HG03139 (cell line): ENCODE measurements around the gene LAMTOR5.

Source experiments
- ATAC-seq: cut with Tn5 transposase; IDR thresholded peaks from one replicate; pipeline ENCODE4 v1.9.1; 2021; ENCODE audit not compliant: unreplicated experiment

LAMTOR5 gene

GRCh38 chr1:110390692-110391245 lies 16.7 kb downstream of the LAMTOR5 start, which contains the start of gene SLC16A4:
Gene SLC16A4 (minus strand): TSS chr1:110391026. CDS start chr1:110389323, 1,703 bp downstream.
- no peak for ATAC-seq

- no peak for ATAC-seq
Observed at GRCh38 chr1:110390096-110390495, 17.4 kb downstream of the LAMTOR5 start.

- no peak for ATAC-seq
Observed at GRCh38 chr1:110387048-110387754, 20.3 kb downstream of the LAMTOR5 start.

GRCh38 chr1:110385369-110385768 lies 22.1 kb downstream of the LAMTOR5 start:
- ATAC-seq = no peak

- peak; percentile 57 for ATAC-seq
Observed at GRCh38 chr1:110384581-110385321, 22.7 kb downstream of the LAMTOR5 start.

DNA sequence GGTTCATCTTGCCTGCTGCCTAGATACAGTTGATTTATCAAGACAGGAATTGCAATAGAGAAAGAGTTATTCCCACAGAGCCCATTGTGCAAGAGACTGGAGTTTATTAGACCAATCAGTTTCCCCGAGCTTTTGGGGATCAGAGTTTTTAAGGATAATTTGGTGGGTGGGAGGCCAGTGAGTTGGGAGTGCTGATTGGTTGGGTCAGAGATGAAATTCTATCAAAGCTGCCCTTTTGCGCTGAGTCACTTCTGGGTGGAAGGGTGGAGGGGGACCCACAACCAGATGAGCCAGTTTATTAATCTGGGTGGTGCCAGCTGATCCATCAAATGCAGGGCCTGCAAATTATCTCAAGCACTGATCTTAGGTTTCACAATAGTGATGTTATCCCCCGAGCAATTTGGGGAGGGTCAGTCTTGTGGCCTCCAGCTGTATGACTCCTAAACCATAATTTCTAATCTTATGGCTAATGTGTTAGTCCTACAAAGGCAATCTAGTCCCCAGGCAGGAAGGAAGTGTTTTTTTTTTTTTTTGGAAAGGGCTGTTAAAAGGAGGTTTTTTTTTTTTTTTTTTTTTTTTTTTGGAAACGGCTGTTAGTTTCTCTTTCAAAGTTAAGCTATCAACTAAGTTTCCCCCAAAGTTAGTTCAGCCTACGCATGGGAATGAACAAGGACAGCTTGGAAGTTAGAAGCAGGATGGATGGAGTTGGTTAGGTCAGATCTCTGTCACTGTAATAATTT lies 24.1 kb downstream of the LAMTOR5 start:
- ATAC-seq = no peak

GRCh38 chr1:110380672-110381283 lies 26.7 kb downstream of the LAMTOR5 start:
- ATAC-seq = no peak

DNA sequence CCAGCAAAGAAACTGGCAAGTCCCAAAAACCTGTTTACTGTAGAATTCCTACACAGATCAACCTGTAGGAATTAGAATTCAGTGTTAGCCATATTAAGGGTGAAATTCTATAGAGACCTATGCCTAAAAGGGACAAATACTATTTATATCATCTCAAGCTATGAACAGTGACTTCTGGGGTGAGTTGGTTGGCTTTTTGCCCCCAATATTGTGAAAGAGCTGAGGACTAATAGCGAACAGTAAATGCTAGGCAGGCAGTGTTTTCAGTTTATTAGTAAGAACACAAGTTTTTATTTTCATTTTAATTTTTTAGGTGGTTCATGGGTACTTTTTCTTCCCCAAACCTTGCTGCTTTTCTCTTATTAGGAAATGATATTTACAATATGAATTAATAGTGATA lies 32.0 kb downstream of the LAMTOR5 start:
- ATAC-seq = no peak

GRCh38 chr1:110370827-110371226 lies 36.7 kb downstream of the LAMTOR5 start:
- ATAC-seq = no peak

DNA sequence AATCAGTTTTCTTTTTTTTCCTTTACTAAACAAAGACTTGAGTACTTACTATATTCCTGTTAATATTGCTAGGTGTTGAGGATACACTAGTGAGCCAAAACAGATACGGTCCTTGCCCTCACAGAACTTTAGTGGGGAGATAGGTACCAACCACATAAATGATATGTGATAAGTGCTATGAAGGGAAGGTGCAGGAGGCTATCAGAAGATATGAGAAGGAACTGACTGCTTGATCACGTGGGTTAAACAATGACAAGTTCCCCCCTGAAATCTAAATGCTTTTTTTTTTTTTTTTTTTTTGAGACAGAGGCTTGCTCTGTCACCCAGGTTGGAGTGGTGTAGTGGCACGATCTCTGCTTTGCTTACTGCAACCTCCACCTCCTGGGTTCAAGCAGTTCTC lies 43.3 kb downstream of the LAMTOR5 start:
- ATAC-seq = no peak

- ATAC-seq = no peak
Observed at GRCh38 chr1:110361856-110362255, 45.6 kb downstream of the LAMTOR5 start.

DNA sequence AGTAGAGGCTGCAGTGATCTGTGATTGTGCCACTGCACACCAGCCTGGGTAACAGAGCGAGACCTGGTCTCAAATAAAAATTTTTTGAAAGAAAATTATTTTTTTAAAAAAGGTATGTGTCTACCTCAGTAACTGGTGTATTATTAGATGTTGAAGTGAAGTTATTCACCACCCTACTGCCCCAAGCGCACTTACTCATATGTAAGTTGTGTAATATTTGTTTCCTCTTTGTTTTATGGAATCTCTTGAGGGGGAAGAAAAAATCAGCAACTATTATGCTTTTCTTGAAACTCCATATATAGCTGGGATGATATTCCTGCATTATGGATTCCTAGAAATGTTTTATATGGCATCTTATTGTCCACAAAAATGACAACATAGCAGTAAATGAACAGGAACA lies 47.1 kb downstream of the LAMTOR5 start:
- ATAC-seq = no peak

DNA sequence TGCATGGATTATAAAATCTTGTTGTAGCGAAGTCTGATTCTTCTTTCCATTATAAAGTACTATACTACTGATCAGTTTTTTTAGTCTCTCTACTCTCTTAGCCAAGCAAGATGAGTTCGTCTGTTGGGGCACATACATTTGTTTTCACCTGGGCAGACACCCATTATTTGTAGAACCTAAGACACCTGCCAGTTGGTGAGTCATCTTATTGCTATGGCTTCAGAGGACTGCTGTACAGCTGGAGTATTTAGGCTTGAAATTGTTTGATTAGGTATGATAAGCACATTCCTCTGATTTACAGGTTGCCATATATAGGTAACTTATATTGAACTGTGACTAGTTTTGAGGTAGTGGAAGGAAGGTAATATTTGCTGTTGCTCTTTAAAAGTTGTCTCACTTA lies 51.1 kb downstream of the LAMTOR5 start:
- ATAC-seq = no peak

DNA sequence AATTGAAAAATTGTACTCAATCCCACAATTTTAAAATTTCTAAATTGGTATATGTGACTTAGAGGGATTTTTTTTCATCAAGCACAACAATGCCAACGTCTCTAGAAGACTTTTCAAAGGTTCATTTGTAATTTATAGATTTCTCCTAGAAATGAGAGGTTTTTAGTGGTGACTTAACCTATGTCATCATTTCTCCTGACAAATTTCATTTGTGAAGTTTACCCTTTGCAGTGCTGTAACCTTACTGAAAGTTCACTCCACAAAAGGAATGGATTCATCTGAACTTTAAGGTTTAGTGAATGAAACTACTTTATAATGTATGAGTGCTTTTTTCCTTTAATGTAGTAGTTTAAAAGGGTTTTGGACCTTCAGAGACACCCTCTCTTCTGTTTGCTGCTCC lies 52.2 kb downstream of the LAMTOR5 start:
- ATAC-seq = no peak
